HG03135 (cell line): Measurements from ENCODE around the gene TXNL1.

Source experiments
- ATAC-seq: cut with Tn5 transposase; IDR thresholded peaks from one replicate; pipeline ENCODE4 v1.9.1; 2021; ENCODE audit warnings: mild to moderate bottlenecking, moderate library complexity; ENCODE audit not compliant: unreplicated experiment

TXNL1 gene

GRCh38 chr18:56570978-56571377 is 67.4 kb downstream of the TXNL1 start:
- ATAC-seq: no peak

- ATAC-seq: no peak
Measured at GRCh38 chr18:56569416-56569815, 69.0 kb downstream of the TXNL1 start.

GRCh38 chr18:56568986-56569385 is 69.4 kb downstream of the TXNL1 start:
- ATAC-seq: no peak

GRCh38 chr18:56565551-56566345 is 72.6 kb downstream of the TXNL1 start:
- no peak for ATAC-seq

GRCh38 chr18:56565046-56565445 is 73.3 kb downstream of the TXNL1 start:
- no peak for ATAC-seq

GRCh38 chr18:56563568-56563967 is 74.8 kb downstream of the TXNL1 start:
- no peak for ATAC-seq

- no peak for ATAC-seq
Measured at GRCh38 chr18:56562479-56562878, 75.9 kb downstream of the TXNL1 start.

- ATAC-seq: no peak
Measured at GRCh38 chr18:56560992-56561391, 77.4 kb downstream of the TXNL1 start.

GRCh38 chr18:56559044-56559443 is 79.3 kb downstream of the TXNL1 start:
- ATAC-seq: no peak

- no peak for ATAC-seq
Measured at GRCh38 chr18:56556907-56557306, 81.5 kb downstream of the TXNL1 start.

- ATAC-seq: no peak
Measured at GRCh38 chr18:56550121-56550520, 88.3 kb downstream of the TXNL1 start.
